ENCODE results near the gene HEXIM1.

Gene HEXIM1, protein sequence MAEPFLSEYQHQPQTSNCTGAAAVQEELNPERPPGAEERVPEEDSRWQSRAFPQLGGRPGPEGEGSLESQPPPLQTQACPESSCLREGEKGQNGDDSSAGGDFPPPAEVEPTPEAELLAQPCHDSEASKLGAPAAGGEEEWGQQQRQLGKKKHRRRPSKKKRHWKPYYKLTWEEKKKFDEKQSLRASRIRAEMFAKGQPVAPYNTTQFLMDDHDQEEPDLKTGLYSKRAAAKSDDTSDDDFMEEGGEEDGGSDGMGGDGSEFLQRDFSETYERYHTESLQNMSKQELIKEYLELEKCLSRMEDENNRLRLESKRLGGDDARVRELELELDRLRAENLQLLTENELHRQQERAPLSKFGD

DNA sequence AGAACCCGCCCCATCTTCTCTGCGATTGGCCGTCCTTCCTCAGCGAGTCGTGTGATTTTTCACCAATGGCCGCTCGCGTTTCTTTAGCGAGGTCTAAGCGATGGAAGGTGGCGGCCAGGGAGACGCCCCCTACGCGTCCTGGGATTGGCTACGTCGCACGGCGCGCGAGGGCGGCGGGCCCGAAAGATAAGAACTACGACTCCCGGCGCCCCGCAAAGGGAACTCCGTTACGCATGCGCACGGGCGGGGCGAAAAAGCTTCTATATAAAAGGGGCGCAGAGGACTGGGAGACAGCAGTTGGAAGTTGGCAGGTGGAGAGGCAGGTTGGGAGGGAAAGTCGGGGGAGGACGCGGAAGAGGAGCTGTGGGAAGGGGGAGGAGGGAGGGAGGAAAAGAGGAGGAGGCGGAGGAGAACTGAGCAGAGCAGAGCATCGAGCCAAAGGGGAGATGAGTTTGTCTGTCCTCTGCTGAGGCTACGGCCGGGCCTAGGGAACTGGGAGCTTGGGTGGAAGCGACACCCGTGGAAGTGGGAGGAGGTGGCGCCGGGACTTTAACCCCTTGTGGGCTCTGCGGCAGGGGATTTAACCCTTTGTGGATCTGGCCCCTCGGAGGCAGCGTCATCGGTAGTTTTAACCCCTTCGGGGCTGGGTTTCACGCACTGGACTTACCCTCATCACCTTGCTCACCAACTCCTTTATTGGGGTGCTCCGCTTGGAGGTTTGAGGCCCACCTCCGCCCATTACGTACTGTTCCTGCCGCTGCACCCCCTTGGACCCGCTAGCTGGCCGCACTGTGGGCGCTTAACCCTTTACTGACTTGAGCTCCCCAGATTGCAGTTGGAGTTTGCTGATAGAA, at the start of gene HEXIM1:
HEXIM1 (plus strand) TSS at position 293 of the 854 bp plus-strand sequence. CDS start 716 bp downstream, outside the sequence.
- peak within 1 kb of the TSS; percentile 86 for H3K4me3 ChIP-seq (ENCODE audit: low read depth, low read length)
- TF ChIP-seq, protein P1, sequence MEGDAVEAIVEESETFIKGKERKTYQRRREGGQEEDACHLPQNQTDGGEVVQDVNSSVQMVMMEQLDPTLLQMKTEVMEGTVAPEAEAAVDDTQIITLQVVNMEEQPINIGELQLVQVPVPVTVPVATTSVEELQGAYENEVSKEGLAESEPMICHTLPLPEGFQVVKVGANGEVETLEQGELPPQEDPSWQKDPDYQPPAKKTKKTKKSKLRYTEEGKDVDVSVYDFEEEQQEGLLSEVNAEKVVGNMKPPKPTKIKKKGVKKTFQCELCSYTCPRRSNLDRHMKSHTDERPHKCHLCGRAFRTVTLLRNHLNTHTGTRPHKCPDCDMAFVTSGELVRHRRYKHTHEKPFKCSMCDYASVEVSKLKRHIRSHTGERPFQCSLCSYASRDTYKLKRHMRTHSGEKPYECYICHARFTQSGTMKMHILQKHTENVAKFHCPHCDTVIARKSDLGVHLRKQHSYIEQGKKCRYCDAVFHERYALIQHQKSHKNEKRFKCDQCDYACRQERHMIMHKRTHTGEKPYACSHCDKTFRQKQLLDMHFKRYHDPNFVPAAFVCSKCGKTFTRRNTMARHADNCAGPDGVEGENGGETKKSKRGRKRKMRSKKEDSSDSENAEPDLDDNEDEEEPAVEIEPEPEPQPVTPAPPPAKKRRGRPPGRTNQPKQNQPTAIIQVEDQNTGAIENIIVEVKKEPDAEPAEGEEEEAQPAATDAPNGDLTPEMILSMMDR (IDR thresholded peaks at IDR 0.05; ENCODE audit: low read depth, low read length) = no peak
- DNase-seq (ENCODE audit: low read depth, low spot score) = peak; percentile 100
- in situ Hi-C loops (cut with HindIII; ENCODE audit: low sequenced_read_pairs) = no loop called here

DNA sequence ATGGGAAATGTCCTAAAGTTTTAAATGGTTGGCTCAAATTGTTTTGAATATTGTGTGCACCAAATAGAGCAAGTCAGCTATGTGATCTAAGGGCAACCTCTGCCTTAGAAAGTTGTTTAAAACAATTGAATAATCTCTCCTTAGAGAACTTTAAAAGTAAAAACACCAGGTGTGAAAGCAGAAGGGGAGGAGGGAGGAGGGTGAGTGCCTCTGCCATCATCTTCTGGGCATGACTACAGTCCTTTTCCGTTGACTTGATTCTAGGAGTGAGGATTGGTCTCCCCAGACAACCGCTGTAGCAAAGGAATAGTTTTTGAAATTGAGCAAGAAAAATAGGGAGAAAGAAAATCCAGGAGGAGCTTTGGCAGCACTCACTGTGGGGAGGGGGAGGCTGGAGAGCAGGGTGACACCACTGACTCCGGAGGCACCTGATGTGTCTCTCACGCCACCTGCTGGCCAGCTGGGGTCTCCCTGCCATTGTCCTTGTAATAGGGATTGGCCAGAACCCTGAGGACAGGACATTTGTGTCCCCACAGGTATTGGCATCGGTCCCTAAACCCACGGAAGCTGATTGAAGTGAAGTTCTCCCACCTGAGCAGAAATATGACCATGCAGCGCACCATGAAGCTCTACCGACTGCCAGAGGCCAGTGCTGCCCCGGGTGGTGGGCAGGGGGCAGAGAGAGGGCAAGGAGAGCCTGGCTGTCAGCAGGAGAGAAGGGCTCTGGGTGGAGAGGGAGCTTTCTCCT, 49.2 kb upstream of the HEXIM1 start:
- in situ Hi-C loops (cut with HindIII; ENCODE audit: low sequenced_read_pairs) = no loop called here

DNA sequence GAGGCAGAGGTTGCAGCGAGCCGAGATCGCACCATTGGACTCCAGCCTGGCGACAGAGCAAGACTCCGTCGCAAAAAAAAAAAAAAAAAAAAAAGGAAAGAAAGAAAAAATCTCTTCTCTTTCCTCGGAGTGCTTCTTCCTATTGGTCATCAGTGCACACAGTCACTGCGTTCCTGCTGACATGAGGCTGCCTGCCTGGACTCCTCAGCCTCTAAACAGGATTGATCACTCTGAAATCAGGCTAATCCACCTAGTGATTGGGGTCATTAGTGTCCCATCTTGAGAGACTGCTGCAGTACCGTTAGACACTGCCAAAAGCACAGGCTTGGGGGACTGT, 46.8 kb upstream of the HEXIM1 start:
- DNase-seq (ENCODE audit: low read depth, low spot score) = no peak
- in situ Hi-C loops (cut with HindIII; ENCODE audit: low sequenced_read_pairs) = no loop called here
- no peak overlapping the region for H3K4me3 ChIP-seq (ENCODE audit: low read depth, low read length)
- TF ChIP-seq, protein P1 (IDR thresholded peaks at IDR 0.05; ENCODE audit: low read depth, low read length) = no peak

More for the DNA sequence above, 49.2 kb upstream of the HEXIM1 start:
- H3K4me3 ChIP-seq (ENCODE audit: low read depth, low read length) = no peak overlapping the region
- peak; percentile 72 for DNase-seq (ENCODE audit: low read depth, low spot score)
- TF ChIP-seq, protein P1 (IDR thresholded peaks at IDR 0.05; ENCODE audit: low read depth, low read length) = peak; percentile 84

DNA sequence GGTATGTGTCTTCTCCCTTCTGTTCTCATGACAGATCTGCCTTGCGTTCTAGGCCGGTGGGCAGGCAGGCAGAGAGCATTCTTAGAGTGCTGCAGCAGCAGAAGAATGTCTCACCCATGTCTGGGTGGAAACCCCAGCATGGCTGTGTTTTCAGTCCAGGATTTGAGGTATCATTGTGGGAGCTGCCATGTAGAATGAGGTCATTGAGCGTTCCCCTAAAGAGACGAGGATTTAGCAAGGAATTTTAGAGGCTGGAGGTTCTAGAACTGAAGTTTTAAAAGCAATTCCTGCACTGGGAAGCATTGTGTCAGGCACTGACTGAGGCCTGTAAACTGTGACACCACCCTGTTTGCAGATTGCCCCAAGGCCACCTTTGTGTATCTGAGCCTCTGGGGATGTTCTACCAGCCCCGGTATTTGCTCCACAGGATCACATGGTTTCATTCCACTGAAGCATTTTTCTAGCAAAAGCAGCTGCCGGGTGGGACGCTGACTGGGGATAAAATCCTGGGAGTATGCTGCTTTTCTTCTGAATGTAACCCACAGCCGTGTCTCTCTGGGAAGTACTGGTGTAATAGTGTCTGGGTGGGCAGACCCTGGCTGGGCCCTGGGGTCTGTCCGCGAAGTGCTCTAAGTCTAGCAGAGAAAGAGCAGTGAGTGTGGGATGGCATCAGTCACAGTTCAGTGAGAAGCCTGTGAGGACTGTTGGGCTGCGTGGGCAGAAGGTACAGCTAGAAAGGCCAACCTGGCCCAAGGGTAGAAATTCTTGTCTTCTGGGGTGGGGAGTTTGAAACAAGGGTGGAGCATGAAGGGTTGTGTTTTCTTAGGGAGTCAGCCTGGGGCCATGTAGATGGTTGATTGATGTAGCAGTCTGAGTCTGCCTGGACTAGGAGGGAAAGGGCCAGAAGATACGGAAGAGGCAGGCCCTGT, 46.1 kb upstream of the HEXIM1 start:
- H3K4me3 ChIP-seq (ENCODE audit: low read depth, low read length) = no peak overlapping the region
- in situ Hi-C loops (cut with HindIII; ENCODE audit: low sequenced_read_pairs) = no loop called here
- DNase-seq (ENCODE audit: low read depth, low spot score) = no peak
- TF ChIP-seq, protein P1 (IDR thresholded peaks at IDR 0.05; ENCODE audit: low read depth, low read length) = no peak

DNA sequence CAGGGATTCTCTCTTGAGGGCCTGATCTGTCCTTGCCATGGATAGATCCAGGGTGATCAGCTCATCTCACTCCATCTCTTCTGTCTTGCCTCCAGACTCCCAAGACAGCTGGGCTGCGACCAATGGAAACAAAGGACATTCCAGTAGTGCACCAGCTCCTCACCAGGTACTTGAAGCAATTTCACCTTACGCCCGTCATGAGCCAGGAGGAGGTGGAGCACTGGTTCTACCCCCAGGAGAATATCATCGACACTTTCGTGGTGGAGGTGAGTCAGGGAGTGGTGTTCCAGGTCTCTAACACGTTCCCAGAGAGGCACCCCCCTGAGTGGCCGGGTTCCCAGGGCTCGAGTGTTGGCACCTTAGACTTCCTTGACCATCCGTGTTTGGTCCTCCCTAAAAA, 45.4 kb upstream of the HEXIM1 start:
- in situ Hi-C loops (cut with HindIII; ENCODE audit: low sequenced_read_pairs) = no loop called here
- DNase-seq (ENCODE audit: low read depth, low spot score) = no peak
- no peak overlapping the region for H3K4me3 ChIP-seq (ENCODE audit: low read depth, low read length)
- TF ChIP-seq, protein P1 (IDR thresholded peaks at IDR 0.05; ENCODE audit: low read depth, low read length) = no peak

Measured in astrocyte of the spinal cord (primary cell).